GM18858 (cell line): Measurements from ENCODE around the gene TMEM47.

Experiments
- ATAC-seq: cut with Tn5 transposase; IDR thresholded peaks from one replicate; pipeline ENCODE4 v1.9.1; 2021; ENCODE audit not compliant: unreplicated experiment

TMEM47 gene

GRCh38 chrX:34586346-34586911, 70.7 kb downstream of the TMEM47 start:
- ATAC-seq = no peak

- no peak for ATAC-seq
Observed at GRCh38 chrX:34585561-34585960, 71.5 kb downstream of the TMEM47 start.

- no peak for ATAC-seq
Observed at GRCh38 chrX:34584781-34585180, 72.3 kb downstream of the TMEM47 start.

- ATAC-seq = no peak
Observed at GRCh38 chrX:34580069-34580468, 77.0 kb downstream of the TMEM47 start.

GRCh38 chrX:34578237-34578636, 78.8 kb downstream of the TMEM47 start:
- ATAC-seq = no peak
